OCI-LY1 (cell line): Measurements from ENCODE around the gene DNAH1.

ENCODE experiments used
- CTCF ChIP-seq: fragments of 200-600 bp; sonication (generic), shearing (Covaris generic); IDR thresholded peaks from 2 replicates; pipeline ENCODE4 v1.5.1; 2017; ENCODE audit warnings: mild to moderate bottlenecking, antibody characterized with exemption, low read length, moderate library complexity, mixed read lengths
- EZH2 ChIP-seq: fragments of 200-600 bp; sonication (generic), shearing (Covaris generic); IDR thresholded peaks from 2 replicates; pipeline ENCODE4 v1.8.0; 2017; ENCODE audit warnings: borderline replicate concordance, mixed run types, mild to moderate bottlenecking, antibody characterized with exemption, low read length, moderate library complexity, mixed read lengths

- TF ChIP-seq CTCF (peak; percentile 18; the same call in 1 of the 2 replicates), EZH2 (no peak)
These were observed 56.8 kb downstream of the DNAH1 start for GRCh38 chr3:52372822-52373504.
